Kidney (tissue), 14 donors: Measurements from ENCODE around the gene CA12. TPM values are rescaled to one million over a fixed set of nuclear protein-coding genes. Genes with fewer than 3 reads are reported as not detected.

Experiments
- DNase-seq, 5 donors: peaks; one replicate each; pipeline ENCODE4 v3.0.0-alpha.2; 2013 to 2020
- FAIRE-seq: peaks from 2 replicates; lab custom pipeline; 2012; peaks lifted over from hg19 to GRCh38; lab: Jason Lieb, UNC
- H3K27ac ChIP-seq, 2 donors: one replicate each; pipeline ENCODE4 v1.7.0; 2013; ENCODE audit warnings: low read depth in 2 of 2, low read length in 2 of 2, inconsistent platforms in 1 of 2
- H3K27me3 ChIP-seq: one replicate; pipeline ENCODE4 v1.7.1; 2013; ENCODE audit warnings: low read length, inconsistent platforms; ENCODE audit not compliant: control insufficient read depth, insufficient read depth
- H3K36me3 ChIP-seq, 3 donors: one replicate each; pipeline versions ENCODE4 v1.7.0 to v1.7.1; 2013; ENCODE audit warnings: low read length in 3 of 3, control low read depth in 1 of 3, inconsistent platforms in 1 of 3; ENCODE audit not compliant: insufficient read depth in 3 of 3, control insufficient read depth in 2 of 3
- H3K4me1 ChIP-seq, 3 donors: one replicate each; pipeline versions ENCODE4 v1.7.0 to v1.7.1; 2013; ENCODE audit warnings: low read length in 3 of 3, inconsistent platforms in 1 of 3, low read depth in 1 of 3; ENCODE audit not compliant: control insufficient read depth in 2 of 3, insufficient read depth in 2 of 3
- H3K4me3 ChIP-seq, 3 donors: one replicate each; pipeline versions ENCODE4 v1.7.0 to v1.8.1; 2013; ENCODE audit warnings: low read length in 3 of 3, control low read depth in 1 of 3, inconsistent platforms in 1 of 3
- H3K9ac ChIP-seq, 3 donors: one replicate each; pipeline versions ENCODE4 v1.7.0 to v1.7.1; 2013; ENCODE audit warnings: low read length in 3 of 3, control low read depth in 1 of 3, inconsistent platforms in 1 of 3
- H3K9me3 ChIP-seq, 3 donors: one replicate each; pipeline versions ENCODE4 v1.7.0 to v1.7.1; 2013; ENCODE audit warnings: low read length in 3 of 3, control low read depth in 1 of 3, inconsistent platforms in 1 of 3; ENCODE audit not compliant: control insufficient read depth in 2 of 3, insufficient read depth in 1 of 3
- intact Hi-C: fragments of 100-400 bp; cut with DNase I; formaldehyde crosslinking; loops from one replicate; pipeline ENCODE4 v1.11.1; 2022
- polyA plus RNA-seq: library from polyadenylated mRNA; stranded (reverse); fragments of 350-450 nt; fragmentation: Illumina TruSeq; extraction: RNeasy Lipid Tissue Mini Kit (QIAGEN cat#74804); gene quantifications from one replicate; pipeline ENCODE4 v1.2.3, GENCODE V29; 2014; ENCODE audit warnings: low read depth, low replicate concordance; ENCODE audit not compliant: insufficient read depth
- total RNA-seq: library from RNA; stranded (reverse); fragmentation: NEBNext Ultra II Directional; extraction: Animal tissue kit (Norgen Biotek cat#: 25700); gene quantifications from one replicate; pipeline ENCODE4 v1.2.1, GENCODE V29; 2021
- TF ChIP-seq, protein P1 (sequence below): IDR thresholded peaks from 3 replicates; pipeline ENCODE4 v1.5.1; 2012; ENCODE audit warnings: mild to moderate bottlenecking, moderate library complexity, borderline replicate concordance; ENCODE audit not compliant: insufficient read depth; ENCODE audit errors: extremely low read depth
- donor health status: control.
- donor health status: control.
- donor health status: control.
- donor health status: control.
- donor health status: control.
- donor health status: DM: yes; HTN: yes; CAD: no.
- donor health status: Normal renal cell carcinoma (clear cell type).

CA12 gene
- total and polyA plus RNA-seq, 2 donors from 2014 or later = 237 to 242 TPM

- H3K4me1 ChIP-seq = peaks cover 3 to 44% (median 39%) of the 10 kb centered on the region in 3 donors
- intact Hi-C loops = no loop called here
- DNase-seq (no peak), FAIRE-seq (no peak)
- peak overlapping the region; percentile 72 to 74 for H3K27ac ChIP-seq
- TF ChIP-seq, protein P1, sequence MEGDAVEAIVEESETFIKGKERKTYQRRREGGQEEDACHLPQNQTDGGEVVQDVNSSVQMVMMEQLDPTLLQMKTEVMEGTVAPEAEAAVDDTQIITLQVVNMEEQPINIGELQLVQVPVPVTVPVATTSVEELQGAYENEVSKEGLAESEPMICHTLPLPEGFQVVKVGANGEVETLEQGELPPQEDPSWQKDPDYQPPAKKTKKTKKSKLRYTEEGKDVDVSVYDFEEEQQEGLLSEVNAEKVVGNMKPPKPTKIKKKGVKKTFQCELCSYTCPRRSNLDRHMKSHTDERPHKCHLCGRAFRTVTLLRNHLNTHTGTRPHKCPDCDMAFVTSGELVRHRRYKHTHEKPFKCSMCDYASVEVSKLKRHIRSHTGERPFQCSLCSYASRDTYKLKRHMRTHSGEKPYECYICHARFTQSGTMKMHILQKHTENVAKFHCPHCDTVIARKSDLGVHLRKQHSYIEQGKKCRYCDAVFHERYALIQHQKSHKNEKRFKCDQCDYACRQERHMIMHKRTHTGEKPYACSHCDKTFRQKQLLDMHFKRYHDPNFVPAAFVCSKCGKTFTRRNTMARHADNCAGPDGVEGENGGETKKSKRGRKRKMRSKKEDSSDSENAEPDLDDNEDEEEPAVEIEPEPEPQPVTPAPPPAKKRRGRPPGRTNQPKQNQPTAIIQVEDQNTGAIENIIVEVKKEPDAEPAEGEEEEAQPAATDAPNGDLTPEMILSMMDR = no peak
- H3K27me3 ChIP-seq = no peaks in the 10 kb centered on the region
- no peak overlapping the region for H3K4me3 ChIP-seq
- peak overlapping the region in 1 of 3 donors; percentile 10 for H3K9ac ChIP-seq
- no peaks in the 10 kb centered on the region for H3K9me3 ChIP-seq
- H3K36me3 ChIP-seq = peaks cover 0 to 27% (median 0%) of the 10 kb centered on the region in 3 donors
These were observed 8.3 kb downstream of the CA12 start for GRCh38 chr15:63373330-63373729.

- H3K27ac ChIP-seq = peak overlapping the region; percentile 72 to 88
- DNase-seq (peak in 1 of 5 donors; percentile 47), FAIRE-seq (no peak)
- H3K9me3 ChIP-seq = no peaks in the 10 kb centered on the region
- H3K9ac ChIP-seq = peak overlapping the region in 1 of 3 donors; percentile 44
- H3K4me1 ChIP-seq = peaks cover 3 to 50% (median 43%) of the 10 kb centered on the region in 3 donors
- intact Hi-C loops = no loop called here
- H3K36me3 ChIP-seq = peaks cover 0 to 31% (median 0%) of the 10 kb centered on the region in 3 donors
- no peaks in the 10 kb centered on the region for H3K27me3 ChIP-seq
- TF ChIP-seq, protein P1 = no peak
- H3K4me3 ChIP-seq = peak overlapping the region in 1 of 3 donors; percentile 14
These were observed 8.9 kb downstream of the CA12 start for GRCh38 chr15:63372753-63373152.

DNA sequence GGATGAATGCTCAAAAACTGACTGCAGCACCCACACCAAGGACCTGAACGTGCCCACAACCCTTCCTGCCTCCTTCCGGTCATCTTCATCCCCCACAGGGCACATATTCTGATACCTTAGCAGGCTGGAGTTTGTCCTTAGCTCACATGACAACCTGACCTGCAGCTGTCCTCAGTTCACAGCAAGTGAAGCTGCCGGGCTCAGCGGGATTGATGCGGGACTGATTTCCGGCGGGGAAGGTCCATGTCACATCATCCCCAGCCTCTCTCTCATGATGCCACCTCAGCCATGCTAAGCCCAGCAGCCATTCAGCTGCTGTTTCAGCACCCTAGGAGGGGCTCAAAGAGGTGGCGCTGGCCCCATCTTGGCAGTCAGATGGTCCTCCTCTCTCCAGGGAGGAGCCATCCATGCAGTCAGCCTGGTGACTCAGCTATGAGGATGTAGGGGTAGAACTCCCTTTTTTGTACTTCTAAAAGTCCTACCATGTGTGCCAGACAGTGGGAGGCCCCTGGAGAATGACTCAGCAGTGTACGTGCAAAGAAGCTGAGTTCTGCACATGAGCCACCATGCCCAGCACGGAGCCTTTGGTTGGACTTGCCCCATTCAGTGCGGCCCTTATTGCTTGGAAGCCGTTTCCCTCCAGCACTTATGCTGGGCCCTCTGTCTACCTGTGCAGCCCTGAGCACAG is 9.5 kb downstream of the CA12 start:
- DNase-seq (no peak), FAIRE-seq (no peak)
- H3K27ac ChIP-seq = peak overlapping the region; percentile 72 to 88
- peaks cover 3 to 55% (median 44%) of the 10 kb centered on the region in 3 donors for H3K4me1 ChIP-seq
- peak overlapping the region in 1 of 3 donors; percentile 44 for H3K9ac ChIP-seq
- no peaks in the 10 kb centered on the region for H3K9me3 ChIP-seq
- H3K27me3 ChIP-seq = no peaks in the 10 kb centered on the region
- intact Hi-C loops = no loop called here
- H3K36me3 ChIP-seq = peaks cover 0 to 28% (median 0%) of the 10 kb centered on the region in 3 donors
- TF ChIP-seq, protein P1 = no peak
- H3K4me3 ChIP-seq = peak overlapping the region in 1 of 3 donors; percentile 14
